ENCODE results near the gene MITF. TPM values are rescaled to one million over a fixed set of nuclear protein-coding genes. Genes with fewer than 3 reads are reported as not detected.

The MITF gene
- total RNA-seq, 1 donor from 2014 or later = 71.0 TPM

DNA sequence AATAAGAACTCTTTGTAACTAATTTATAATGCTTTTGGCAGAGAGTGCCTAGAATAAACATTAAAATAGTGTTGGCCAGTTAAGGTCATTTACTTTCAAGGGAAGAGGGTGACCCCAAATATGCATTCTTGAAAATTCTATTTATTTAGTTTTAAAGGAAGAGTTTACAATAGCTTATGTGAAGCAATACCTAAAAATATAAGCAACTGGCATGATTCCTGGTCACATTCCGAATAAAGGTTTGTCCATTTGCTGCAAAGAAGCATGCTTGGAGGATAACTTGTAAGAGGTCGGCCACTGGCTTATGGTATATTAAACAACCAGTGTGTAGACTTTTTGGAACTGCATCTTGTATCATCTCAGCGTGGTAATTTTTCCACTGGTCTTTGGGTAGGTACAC, 10.2 kb downstream of the MITF start:
- DNase-seq (ENCODE audit: missing footprints) = no peak
- intact Hi-C loops (cut with DNase I) = no loop called here
- ATAC-seq = no peak

DNA sequence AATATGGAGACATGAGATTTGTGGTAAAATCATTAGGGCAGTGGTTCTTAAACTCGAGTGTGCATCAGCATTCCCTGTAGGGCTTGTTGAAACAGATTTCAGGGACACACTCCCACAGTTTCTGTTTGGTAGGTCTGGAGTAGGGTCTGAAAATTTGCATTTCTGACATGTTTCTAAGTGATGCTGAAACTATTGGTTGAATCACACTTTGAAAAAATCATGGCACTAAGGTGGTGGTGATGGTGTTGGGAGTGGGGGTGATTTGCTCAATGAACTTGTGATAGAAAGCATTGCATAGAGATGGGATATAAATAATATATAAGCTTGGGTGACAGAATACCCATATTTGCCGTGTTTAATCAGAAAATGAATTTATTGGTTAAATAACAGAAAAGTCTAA, 11.3 kb downstream of the MITF start:
- intact Hi-C loops (cut with DNase I) = no loop called here
- ATAC-seq (no peak), DNase-seq (ENCODE audit: missing footprints) (no peak)

DNA sequence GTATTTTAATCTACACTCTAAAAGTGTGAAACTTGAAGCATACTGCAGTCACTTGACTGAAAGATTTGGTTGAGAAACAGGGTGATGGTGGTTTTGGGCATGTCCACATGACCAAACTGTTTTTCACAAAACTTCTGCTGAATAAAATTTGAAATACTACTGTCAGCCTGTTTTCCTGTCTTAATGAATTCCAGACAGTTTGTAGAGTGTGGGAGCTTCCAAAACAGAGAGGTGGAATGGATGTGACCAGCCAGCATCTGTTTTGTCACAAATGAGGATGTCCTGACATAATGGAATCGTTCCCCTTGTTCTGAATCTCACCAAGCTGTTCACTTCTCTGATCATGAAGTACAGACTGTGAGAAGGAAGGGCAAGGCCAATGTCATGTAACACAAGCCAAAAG, 11.8 kb downstream of the MITF start:
- ATAC-seq = no peak
- no peak for DNase-seq (ENCODE audit: missing footprints)
- intact Hi-C loops (cut with DNase I) = no loop called here

DNA sequence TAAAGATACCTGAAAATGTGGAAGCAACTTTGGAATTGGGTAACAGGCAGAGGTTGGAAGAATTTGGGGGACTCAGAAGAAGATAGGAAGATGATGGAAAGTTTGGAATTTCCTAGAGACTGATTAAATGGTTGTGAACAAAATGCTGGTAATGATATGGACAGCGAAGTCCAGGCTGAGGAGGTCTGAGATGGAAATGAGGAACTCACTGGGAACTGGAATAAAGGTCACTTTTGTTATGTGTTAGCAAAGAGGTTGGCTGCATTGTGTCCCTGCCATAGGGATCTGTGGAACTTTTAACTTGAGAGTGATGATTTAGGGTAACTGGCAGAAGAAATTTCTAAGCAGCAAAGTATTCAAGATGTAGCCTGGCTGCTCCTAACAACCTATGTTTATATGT, 13.0 kb downstream of the MITF start:
- no peak for DNase-seq (ENCODE audit: missing footprints)
- ATAC-seq = no peak
- intact Hi-C loops (cut with DNase I) = no loop called here

DNA sequence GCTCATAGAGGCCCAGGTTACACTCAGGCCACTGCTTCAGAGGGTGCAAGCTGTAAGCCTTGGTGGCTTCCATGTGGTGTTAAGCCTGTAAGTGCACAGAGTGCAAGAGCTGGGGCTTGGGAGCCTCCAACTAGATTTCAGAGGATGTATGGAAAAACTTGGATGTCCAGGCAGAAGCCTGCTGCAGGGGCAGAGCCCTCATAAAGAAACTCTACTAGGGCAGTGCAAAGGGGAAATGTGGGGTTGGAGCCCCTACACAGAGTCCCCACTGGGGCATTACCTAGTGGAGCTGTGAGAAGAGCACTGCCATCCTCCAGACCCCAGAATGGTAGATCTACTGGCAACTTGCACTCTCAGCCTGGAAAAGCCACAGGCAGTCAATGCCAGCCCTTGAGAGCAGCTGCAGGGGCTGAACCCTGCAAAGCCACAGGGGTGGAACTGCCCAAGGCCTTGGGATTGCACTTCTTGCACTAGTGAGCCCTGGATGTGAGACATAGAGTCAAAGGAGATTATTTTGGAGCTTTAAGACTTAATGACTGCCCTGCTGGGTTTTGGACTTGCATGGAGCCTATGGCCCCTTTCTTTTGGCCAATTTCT, 14.0 kb downstream of the MITF start:
- intact Hi-C loops (cut with DNase I) = no loop called here
- DNase-seq (ENCODE audit: missing footprints) = no peak
- no peak for ATAC-seq

DNA sequence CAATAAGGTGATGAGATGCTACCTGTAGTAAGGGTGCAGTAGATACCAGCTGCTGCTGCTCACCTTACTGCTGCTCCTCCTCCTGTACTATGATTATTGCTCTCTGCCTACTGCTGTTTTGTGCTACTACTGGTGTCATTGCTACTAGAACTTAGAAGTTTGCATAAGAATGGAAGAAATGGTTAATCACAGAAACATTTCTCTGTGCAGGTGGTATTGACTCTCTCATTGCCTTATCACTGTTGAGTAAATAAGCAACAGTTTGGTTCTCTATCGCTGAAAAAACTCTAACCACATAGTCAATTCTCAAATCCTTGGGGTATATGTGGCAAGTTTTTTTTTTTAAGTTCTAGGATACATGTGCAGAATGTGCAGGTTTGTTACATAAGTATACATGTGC, 16.5 kb downstream of the MITF start:
- intact Hi-C loops (cut with DNase I) = no loop called here
- ATAC-seq (no peak), DNase-seq (ENCODE audit: missing footprints) (no peak)

DNA sequence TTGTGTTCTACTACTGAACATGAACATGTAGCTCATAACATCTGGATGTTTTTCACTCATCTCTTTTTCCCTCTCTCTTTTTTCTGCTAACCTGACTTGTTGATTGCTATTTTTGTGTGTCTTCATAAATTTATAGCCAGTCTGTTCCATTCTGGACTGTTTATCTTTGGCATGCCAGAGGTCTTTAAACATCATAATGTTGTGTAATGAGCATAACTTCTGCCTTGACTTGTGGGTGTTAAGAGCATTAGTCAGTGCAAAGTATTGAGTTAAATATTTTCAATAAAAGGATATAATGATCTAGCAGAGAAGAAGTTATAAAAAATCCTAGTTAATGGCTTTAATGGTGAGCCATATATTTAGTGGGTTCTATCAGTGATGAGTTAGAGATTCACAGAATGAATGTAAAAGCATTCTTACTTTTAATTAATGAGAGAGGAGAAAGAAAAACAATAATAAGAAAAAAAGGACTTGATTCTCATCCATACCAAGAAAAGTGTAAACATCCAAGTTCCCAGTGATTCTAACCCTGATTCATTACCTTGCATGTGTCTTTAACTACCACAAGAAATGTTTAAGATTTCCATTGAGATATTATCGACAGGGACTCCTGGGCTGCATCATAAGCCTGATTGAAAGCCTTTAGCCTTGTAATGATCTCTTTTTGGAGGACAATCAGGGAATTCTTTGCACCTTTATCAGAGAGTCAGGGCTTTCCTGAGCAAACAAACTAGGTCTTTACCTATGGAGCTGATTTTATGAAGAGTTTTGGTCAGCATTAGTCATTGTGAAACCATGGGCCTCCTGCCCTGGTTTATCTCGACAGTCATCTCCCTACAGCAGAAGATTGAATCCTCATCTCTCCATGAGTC, 22.9 kb downstream of the MITF start:
- ATAC-seq = no peak
- intact Hi-C loops (cut with DNase I) = no loop called here

DNA sequence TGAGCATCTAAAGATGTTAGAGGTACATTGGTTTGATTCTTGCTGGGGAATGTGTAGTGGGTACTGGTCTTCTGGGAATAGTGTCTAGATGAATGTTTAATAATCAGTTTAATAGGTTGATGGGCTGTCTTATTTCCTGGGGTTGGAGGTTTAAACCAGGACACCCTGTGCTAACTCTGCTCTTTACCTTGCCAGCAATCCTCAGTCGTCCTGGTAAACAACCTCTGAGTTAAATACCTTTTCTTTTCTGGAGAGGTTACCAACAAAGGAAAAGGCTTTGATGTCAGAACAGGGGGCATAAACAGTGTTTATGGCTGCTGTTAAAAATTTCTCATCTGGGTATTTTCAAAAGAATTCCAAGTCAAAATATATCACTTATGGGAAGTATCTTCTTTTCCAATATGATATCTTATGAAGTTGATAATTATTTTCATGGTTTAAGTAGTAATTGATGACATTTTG, 23.5 kb downstream of the MITF start:
- ATAC-seq (no peak), DNase-seq (ENCODE audit: missing footprints) (no peak)
- intact Hi-C loops (cut with DNase I) = no loop called here

More for the DNA sequence above, 22.9 kb downstream of the MITF start:
- no peak for DNase-seq (ENCODE audit: missing footprints)

DNA sequence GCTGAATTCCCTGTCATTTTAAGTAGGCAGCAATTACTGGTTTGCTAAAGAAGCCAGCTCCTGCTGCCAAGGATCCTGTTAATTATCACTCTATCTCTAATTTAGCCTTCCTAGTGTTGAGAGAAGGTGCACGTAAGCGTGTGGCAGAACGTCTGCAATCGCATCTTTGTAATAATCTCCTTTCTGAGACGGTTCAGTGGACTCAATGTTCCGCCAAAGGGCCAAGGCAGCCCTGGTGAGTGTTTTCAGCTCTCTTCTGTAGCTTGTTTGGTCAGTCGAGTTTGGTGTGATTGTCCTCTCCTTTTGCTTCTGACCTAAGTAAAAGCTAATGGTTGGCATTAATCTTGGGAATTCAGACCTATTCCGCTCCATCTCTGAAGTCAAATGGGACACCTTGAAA, 24.2 kb downstream of the MITF start:
- no peak for ATAC-seq
- no peak for DNase-seq (ENCODE audit: missing footprints)
- intact Hi-C loops (cut with DNase I) = no loop called here

DNA sequence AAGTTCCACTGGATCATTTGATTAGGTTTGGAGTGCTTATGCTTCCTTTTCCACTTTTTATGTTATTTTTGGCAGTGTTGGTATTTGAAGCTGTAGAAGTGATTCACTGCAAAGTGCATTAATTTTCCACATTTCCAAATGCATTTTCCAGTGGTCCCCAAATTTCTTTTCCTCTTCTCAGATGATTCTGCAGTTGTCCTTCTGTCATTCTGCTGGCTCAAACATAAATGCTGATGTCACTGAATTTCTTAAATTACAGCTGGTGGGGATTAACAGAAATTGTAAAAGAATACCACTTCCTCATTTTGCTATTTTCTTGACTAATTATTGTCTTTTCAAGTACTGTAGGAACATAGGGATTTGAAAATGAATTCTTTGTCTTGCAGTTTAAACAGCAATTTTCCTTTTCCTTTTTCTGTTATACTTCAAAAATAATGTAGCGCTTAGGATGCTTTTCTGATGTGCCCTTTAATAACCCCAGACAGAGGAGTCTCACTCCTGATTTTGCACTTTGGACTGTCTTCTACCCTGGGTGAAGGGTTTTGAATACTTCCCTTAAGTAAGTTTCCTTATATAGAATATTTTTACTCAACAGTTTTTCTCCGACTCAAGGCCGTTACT, 25.0 kb downstream of the MITF start:
- DNase-seq (ENCODE audit: missing footprints) = no peak
- intact Hi-C loops (cut with DNase I) = no loop called here
- ATAC-seq = no peak

DNA sequence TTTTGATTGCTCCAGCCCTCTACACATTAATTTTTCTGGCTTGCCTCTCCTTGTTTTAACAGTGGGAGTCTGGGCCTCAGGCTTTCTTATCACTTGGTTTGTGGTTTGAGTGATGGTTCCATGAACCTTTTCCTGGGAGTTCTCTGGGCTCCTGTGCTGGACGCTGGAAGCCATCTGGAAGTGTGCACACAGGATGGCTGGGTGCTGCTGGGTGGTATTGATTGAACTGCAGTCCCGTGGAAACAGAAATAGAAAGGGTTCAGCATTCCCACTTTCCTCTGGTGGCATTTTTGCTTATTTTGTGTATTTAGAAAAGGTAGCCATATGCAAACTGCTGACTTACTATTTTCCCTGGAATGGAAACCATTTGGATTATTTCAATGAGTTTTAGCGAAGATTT, 25.6 kb downstream of the MITF start:
- no peak for ATAC-seq
- peak; percentile 60 for DNase-seq (ENCODE audit: missing footprints)
- intact Hi-C loops (cut with DNase I) = no loop called here

DNA sequence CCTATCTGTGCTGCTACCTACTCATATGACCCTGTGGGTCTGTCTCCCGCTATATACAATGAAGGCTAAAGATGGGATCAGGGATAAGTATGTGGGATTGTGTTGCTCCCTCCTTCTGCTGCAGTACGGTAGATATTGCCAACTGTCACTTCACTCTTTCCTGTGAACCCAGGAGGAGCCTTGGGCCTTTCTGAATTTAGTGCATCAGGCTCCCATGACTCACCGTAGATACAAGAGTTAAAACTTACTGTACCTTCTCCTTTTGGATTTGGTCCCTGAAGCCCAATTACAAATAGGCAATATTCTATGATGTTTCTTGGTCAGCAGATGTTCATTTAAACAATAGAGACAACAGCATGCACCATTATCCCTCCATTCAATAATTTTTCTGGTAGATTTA, 27.4 kb downstream of the MITF start:
- intact Hi-C loops (cut with DNase I) = no loop called here
- no peak for ATAC-seq

DNA sequence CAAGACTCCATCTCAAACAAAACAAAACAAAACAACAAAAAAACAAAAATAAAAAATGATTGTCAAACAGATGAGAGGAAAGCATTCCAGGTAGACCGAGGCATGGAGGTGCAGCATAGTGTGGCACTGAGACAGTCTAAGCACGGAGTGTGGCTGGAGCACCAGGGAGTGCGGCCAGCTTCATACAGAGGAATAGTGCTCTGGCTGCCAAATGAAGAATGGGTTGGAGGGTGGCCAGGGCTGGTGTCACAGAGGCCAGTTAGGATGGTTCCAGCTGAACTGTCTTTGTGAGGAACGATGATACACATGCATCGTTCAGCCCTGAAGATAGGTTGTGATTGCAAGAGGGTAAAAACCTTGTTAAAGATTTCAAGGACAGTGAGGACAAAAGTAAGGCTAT, 28.3 kb downstream of the MITF start:
- ATAC-seq (peak; percentile 82), DNase-seq (ENCODE audit: missing footprints) (peak; percentile 85)
- intact Hi-C loops (cut with DNase I) = no loop called here

More for the DNA sequence above, 27.4 kb downstream of the MITF start:
- DNase-seq (ENCODE audit: missing footprints) = no peak

DNA sequence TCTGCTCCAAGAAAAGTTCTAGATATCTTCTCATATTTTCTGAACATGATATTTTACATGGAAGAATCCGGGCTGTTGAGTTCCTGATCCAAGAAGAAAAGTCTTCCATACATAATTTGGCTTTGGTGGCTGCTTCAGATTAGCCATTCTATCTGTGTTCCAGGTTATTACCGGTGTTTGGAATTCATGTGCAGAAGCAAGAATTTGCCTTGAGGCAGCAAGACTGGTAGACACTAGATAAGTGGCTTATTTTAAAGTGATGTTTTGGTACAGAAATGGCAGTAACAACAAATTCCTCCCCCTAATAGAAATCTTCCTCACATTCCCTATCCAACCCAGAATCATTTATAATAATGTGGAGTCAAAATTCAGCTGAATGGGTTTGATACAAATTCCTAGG, 29.2 kb downstream of the MITF start:
- no peak for DNase-seq (ENCODE audit: missing footprints)
- intact Hi-C loops (cut with DNase I) = no loop called here
- no peak for ATAC-seq

DNA sequence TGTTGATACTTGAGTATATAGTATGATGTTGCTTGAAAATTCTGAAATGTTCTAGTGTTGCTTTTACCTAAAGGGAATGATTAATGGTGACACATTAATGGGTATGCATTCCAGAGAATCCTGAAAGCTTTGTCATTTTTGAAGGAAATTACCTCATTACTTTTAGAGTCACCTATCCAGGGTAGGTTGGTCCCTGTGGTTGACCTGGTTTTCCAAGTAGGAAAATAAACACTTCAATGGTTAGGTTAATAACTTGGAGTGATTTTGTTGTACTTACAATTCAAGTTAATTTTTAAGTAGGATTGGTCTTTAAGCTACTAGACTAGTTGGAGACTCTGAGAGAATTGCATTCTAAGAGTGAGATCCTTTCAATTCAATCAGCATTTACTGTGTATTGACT, 31.0 kb downstream of the MITF start:
- DNase-seq (ENCODE audit: missing footprints) = no peak
- no peak for ATAC-seq
- intact Hi-C loops (cut with DNase I) = no loop called here

DNA sequence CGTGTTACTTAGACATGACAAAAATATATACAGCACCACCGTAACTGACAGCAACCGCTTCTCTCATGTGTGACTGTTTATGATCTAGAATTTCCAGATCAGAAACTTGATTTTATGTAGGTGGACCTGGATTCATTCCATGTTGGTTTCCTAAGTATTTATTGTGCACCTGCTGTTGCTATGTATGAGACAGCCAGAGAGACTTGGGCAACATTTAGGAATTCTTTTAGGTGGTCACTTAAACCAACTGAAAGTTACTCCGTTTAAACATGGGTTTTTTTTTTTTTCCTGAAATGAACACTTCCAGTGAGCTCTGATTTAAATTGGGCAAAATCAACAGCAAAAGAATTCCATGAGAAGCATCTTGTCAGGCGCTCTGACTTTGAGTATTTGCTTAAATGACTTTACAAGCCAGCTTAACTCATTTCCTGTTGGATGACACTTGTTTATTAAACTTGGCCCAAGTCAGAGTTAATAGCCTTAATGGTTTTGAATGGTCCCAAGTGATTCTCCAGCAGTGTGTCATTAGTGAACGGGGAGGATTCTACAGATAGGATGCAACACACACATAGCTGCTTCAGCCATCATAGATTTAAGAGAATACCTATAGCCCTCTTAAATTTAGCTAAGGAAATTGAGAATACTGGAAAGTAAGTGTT, 31.8 kb downstream of the MITF start:
- intact Hi-C loops (cut with DNase I) = no loop called here
- no peak for DNase-seq (ENCODE audit: missing footprints)
- no peak for ATAC-seq

DNA sequence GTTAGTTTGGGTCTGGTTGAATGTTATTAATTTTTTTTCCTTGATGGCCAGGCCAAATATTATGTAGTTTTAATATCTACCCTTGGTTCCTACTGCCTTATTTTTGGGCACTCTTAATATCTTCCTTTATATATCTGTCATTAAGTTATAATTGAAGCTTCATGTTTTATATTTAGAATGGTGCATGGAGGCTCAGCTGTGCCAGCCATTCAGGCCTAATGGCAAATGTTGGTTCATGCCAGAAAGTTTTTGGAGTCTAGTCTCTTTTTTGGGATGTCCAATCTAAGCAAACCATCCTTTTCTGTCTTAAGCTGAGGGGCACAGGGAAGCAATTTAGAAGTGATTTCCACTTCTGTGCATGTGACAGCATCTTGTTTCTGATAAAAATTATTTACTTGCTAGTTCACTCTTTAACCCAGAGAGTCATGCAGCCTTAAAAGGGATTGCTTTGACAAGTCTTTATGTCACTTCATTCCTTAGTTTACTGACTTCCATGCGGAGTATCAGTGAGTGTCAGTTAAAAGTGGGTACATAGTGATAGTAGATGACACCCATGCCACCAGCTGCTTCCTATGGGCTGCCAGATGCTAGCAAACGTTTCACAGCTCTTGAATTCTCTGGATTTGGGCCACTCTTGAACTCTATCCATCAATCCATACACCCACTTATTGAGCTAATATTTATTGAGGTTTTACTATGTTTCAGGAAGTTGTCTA, 33.0 kb downstream of the MITF start:
- peak; percentile 81 for ATAC-seq
- intact Hi-C loops (cut with DNase I) = no loop called here
- DNase-seq (ENCODE audit: missing footprints) = no peak

DNA sequence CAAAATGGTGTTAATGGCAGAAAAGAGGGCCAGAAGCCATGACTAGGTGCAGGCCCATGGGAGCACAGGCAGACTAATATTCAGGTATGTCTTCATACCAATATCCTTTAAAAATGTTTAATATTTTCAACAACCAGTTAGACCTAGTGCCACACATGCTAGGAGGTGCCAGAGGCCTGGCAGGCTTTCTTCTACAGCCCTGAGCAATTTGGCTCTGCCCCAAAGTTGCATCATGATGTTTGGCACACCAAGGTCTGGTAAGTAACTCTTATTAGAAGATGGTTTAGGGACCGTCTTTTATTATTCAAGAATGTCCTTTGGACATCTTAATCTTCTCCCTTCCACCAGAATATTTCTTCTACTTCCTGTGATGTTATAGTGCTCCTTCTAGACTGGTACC, 34.8 kb downstream of the MITF start:
- ATAC-seq = peak; percentile 58
- intact Hi-C loops (cut with DNase I) = no loop called here
- DNase-seq (ENCODE audit: missing footprints) = peak; percentile 67

DNA sequence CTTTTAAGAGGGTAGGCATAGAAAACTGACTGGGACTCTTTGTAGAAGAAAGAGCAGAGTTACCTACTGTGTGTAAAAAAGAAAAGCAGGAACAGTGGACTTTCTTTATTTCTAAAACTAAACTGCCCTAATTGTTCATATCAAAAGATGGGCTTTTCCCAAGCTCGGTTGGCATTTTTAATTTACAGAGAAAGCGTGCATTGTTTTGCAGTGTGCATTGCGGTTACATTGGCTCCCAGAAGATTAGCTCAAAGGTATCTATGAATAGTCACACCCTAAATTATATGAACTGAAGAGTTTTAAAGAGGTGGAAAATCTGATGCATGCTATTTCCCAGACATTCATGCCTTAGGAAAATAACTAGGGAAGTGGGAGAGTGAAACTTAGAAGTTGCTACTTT, 36.5 kb downstream of the MITF start:
- DNase-seq (ENCODE audit: missing footprints) (no peak), ATAC-seq (no peak)
- intact Hi-C loops (cut with DNase I) = no loop called here

Measured in Right ventricle myocardium inferior (tissue), 1 donor.